CD4-positive, alpha-beta T cell (primary cell): ENCODE results near the gene VSTM1. TPM values are rescaled to one million over a fixed set of nuclear protein-coding genes. Genes with fewer than 3 reads are reported as not detected.
"Not testable (repeated sequence)": the region's sequence is repeated elsewhere in the genome, so short reads cannot be mapped to it uniquely, and the experiment has no call there.

ENCODE experiments used
- ATAC-seq: fragments of 200-7000 bp; cut with Tn5 transposase; one replicate; pipeline ENCODE4 v1.10.0; 2022; ENCODE audit warnings: mild to moderate bottlenecking; ENCODE audit not compliant: poor library complexity
- CTCF ChIA-PET: fragments of 350-600 bp; sonication (Branson Sonifier 250); formaldehyde crosslinking; loops from one replicate; lab custom pipeline; 2021; ENCODE audit warnings: antibody characterized with exemption, inconsistent platforms; lab: Charles Lee
- POLR2A ChIA-PET: fragments of 350-600 bp; sonication (Branson Sonifier 250); formaldehyde crosslinking; loops from one replicate; lab custom pipeline; 2021; ENCODE audit warnings: antibody characterized with exemption, inconsistent platforms; lab: Charles Lee
- DNase-seq, 14 experiments: peaks; one replicate each; pipeline ENCODE4 v3.0.0-alpha.2; 2013 to 2020; ENCODE audit warnings: mixed read lengths in 2 of 14
- H3K27ac ChIP-seq, 2 donors: one replicate each; pipeline versions ENCODE4 v1.5.1 to v1.7.0; 2013; ENCODE audit warnings: low read length in 2 of 2, low read depth in 1 of 2, mild to moderate bottlenecking in 1 of 2
- H3K27me3 ChIP-seq, 2 experiments: 1 replicate in 1 of 2; 2 replicates in 1 of 2; pipeline versions ENCODE4 v1.6.1 to v1.7.0; 2013; ENCODE audit warnings: low read length in 2 of 2, control low read depth in 1 of 2, mild to moderate bottlenecking in 1 of 2, moderate library complexity in 1 of 2; ENCODE audit not compliant: insufficient read depth in 2 of 2, control insufficient read depth in 1 of 2
- H3K36me3 ChIP-seq: one replicate; pipeline ENCODE4 v1.6.1; 2013; ENCODE audit warnings: low read length, control low read depth; ENCODE audit not compliant: insufficient read depth
- H3K4me1 ChIP-seq: one replicate; pipeline ENCODE4 v1.6.1; 2013; ENCODE audit warnings: low read length, control low read depth; ENCODE audit not compliant: insufficient read depth
- H3K4me3 ChIP-seq: one replicate; pipeline ENCODE4 v1.5.1; 2013; ENCODE audit warnings: mild to moderate bottlenecking, low read length, moderate library complexity
- H3K9me3 ChIP-seq, 2 experiments: 1 replicate in 1 of 2; 2 replicates in 1 of 2; pipeline versions ENCODE4 v1.6.1 to v1.7.0; 2013; ENCODE audit warnings: low read length in 2 of 2, mild to moderate bottlenecking in 2 of 2, control low read depth in 1 of 2, moderate library complexity in 1 of 2; ENCODE audit not compliant: control insufficient read depth in 1 of 2, insufficient read depth in 1 of 2
- H3K27ac Mint-ChIP-seq: one replicate; pipeline ENCODE4 v1.8.0; 2020; ENCODE audit warnings: mixed read lengths
- H3K27me3 Mint-ChIP-seq: one replicate; pipeline ENCODE4 v1.8.0; 2021; ENCODE audit warnings: mixed read lengths
- H3K36me3 Mint-ChIP-seq: one replicate; pipeline ENCODE4 v1.8.0; 2021; ENCODE audit warnings: low read depth, mixed read lengths
- H3K4me1 Mint-ChIP-seq: one replicate; pipeline ENCODE4 v1.8.0; 2021; ENCODE audit warnings: low read depth, mixed read lengths
- H3K4me3 Mint-ChIP-seq: one replicate; pipeline ENCODE4 v1.8.0; 2020; ENCODE audit warnings: mild to moderate bottlenecking, mixed read lengths
- H3K9me3 Mint-ChIP-seq: one replicate; pipeline ENCODE4 v1.8.0; 2020; ENCODE audit warnings: mixed read lengths
- intact Hi-C, 2 experiments: fragments of 100-400 bp; cut with DNase I in 1 of 2; cut with micrococcal nuclease in 1 of 2; formaldehyde crosslinking; loops; one replicate each; pipeline versions ENCODE4 v1.15.1 to v1.9.0; 2023 to 2025; cut with DNase I, micrococcal nuclease
- total RNA-seq, 174 experiments: library from RNA in 2 of 174; stranded (reverse) in 2 of 174; gene quantifications; one replicate each; pipeline ENCODE4 v1.2.3 and lab custom pipeline; 2021 to 2026
- TF ChIP-seq, protein P1 (sequence below): fragments of 200-600 bp; IDR thresholded peaks from one replicate; pipeline ENCODE4 v1.8.0; 2022; ENCODE audit warnings: antibody characterized with exemption, mild to moderate bottlenecking

VSTM1 gene
- total RNA-seq, 2 experiments from 2014 or later, result not detected

DNA sequence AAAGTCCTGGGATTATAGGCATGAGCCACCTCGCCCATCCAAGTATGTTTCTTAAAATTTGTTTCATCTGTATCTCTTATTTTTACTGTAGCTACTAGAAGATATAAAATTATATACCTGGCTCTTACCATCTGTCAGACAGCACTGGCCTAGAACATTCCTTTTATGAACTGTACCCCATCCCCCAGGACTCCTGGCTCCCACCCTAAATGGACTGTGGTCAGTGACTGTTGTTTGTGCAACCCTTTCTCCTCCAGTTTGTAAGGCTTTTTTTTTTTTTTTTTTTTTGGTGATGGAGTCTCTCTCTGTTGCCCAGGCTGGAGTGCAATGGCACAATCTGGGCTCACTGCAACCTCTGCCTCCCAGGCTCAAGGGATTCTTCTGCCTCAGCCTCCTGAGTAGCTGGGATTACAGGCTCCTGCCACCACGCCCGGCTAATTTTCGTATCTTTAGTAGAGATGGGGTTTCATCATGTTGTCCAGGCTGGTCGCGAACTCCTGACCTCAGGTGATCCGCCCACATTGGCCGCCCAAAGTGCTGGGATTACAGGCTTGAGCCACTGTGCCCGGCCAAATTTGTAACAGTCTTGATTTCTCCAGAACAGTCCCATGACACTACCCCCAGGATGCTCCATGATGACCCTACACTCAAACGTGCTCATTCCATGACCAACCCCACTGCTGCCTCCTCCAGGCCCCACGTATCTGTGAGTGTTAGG, 41.5 kb upstream of the VSTM1 start:
- Histone ChIP-seq H3K4me3 (no peak overlapping the region), H3K4me1 (peaks cover 24% of the 10 kb centered on the region), H3K9me3 (no peaks in the 10 kb centered on the region), H3K27me3 (no peaks in the 10 kb centered on the region), H3K27ac (no peak overlapping the region), H3K36me3 (peaks cover 42% of the 10 kb centered on the region)
- no peaks in the 10 kb centered on the region for H3K27me3 Mint-ChIP-seq
- no peak overlapping the region for H3K27ac Mint-ChIP-seq
- ATAC-seq (no peak), DNase-seq (peak in 1 of 14 experiments; percentile 1)
- TF ChIP-seq, protein P1, sequence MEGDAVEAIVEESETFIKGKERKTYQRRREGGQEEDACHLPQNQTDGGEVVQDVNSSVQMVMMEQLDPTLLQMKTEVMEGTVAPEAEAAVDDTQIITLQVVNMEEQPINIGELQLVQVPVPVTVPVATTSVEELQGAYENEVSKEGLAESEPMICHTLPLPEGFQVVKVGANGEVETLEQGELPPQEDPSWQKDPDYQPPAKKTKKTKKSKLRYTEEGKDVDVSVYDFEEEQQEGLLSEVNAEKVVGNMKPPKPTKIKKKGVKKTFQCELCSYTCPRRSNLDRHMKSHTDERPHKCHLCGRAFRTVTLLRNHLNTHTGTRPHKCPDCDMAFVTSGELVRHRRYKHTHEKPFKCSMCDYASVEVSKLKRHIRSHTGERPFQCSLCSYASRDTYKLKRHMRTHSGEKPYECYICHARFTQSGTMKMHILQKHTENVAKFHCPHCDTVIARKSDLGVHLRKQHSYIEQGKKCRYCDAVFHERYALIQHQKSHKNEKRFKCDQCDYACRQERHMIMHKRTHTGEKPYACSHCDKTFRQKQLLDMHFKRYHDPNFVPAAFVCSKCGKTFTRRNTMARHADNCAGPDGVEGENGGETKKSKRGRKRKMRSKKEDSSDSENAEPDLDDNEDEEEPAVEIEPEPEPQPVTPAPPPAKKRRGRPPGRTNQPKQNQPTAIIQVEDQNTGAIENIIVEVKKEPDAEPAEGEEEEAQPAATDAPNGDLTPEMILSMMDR, result no peak
- ChIA-PET POLR2A (interaction anchor here (1.0 kb wide), 1 partner anchor 85 kb away, joined by 3 read pairs; the partner anchor contains the start of gene MBOAT7), CTCF (no interaction called here)
- intact Hi-C loops, result loop anchor here in 1 of 2 experiments (5.0 to 10.0 kb wide), 4 partner anchors 32 to 580 kb away; partner anchors contain the start of genes CNOT3 and MYADM
- H3K9me3 Mint-ChIP-seq, result no peaks in the 10 kb centered on the region
- peak overlapping the region; percentile 97 for H3K4me3 Mint-ChIP-seq
- peaks cover 44% of the 10 kb centered on the region for H3K36me3 Mint-ChIP-seq
- peaks cover 23% of the 10 kb centered on the region for H3K4me1 Mint-ChIP-seq

DNA sequence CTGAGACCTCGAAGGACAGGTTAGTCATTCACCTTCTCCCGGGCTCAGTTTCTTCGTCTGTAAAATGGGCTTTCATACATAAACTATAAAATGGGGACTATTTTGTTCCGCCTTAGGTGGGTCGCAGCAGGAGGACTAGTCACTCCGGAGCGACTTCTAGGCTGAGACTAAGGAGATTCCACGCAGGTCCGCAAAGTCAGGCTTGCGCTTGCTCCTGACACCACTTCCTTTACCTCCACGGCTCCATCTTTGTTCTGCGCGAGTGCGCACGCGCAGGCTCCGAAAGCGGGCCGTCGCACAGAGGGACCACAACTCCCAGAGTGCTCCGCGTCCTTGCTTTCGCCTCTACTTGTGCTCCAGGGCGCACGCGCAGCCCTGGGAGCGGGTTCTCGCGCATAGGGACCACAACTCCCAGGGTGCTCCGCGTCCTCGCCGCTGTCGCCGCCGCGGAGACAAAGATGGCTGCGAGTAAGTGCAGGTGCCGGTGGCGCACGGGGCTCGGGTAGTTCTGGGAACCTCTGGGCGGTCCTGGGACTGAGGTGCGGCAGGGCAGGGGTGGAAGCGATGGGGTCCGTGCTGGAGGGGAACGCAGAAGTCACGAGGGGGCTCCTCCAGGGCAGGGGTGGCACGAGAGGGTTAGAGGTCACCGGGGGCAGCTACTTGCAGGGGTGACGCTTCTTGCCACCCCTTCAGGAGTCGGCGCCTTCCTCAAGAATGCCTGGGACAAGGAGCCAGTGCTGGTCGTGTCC, 38.9 kb upstream of the VSTM1 start, which contains the start of gene NDUFA3:
Gene NDUFA3, plus strand, starts transcription at position 435 of the 749 bp plus-strand sequence. Its CDS starts 24 bp downstream, at position 459.
- peak within 1 kb of the TSS; percentile 98 for H3K4me3 ChIP-seq
- no peaks in the 10 kb centered on the region for H3K27me3 ChIP-seq
- Mint-ChIP-seq H3K4me1 (peaks cover 23% of the 10 kb centered on the region), H3K9me3 (no peaks in the 10 kb centered on the region), H3K4me3 (peak within 1 kb of the TSS; percentile 97), H3K27ac (peak within 1 kb of the TSS; percentile 82), H3K36me3 (peaks cover 27% of the 10 kb centered on the region), H3K27me3 (no peaks in the 10 kb centered on the region)
- intact Hi-C loops, result loop anchor here (1.0 to 10.0 kb wide), 6 partner anchors 13 to 578 kb away; partner anchors contain the start of genes MYADM (in 2 of the 2), PRPF31 (in 2 of the 2), TFPT (in 2 of the 2) and CNOT3 (in 1 of the 2)
- TF ChIP-seq, protein P1, result no peak
- CTCF ChIA-PET, result interaction anchor here (0.9 kb wide), 1 partner anchor 57 kb away, joined by 3 read pairs; the partner anchor contains the start of gene LENG1
- POLR2A ChIA-PET, result interaction anchor here (0.8 to 2.9 kb wide), 5 partner anchors 13 to 87 kb away, joined by 3 to 24 read pairs (median 3); partner anchors contain the start of genes CNOT3, LENG1, MBOAT7 and PRPF31
- H3K4me1 ChIP-seq, result peaks cover 24% of the 10 kb centered on the region
- peaks cover 20% of the 10 kb centered on the region for H3K36me3 ChIP-seq
- peak within 1 kb of the TSS; percentile 37 to 72 for H3K27ac ChIP-seq
- no peaks in the 10 kb centered on the region for H3K9me3 ChIP-seq
- ATAC-seq, result peak; percentile 99
- DNase-seq, result peak; percentile 93 to 100 (median 98)

DNA sequence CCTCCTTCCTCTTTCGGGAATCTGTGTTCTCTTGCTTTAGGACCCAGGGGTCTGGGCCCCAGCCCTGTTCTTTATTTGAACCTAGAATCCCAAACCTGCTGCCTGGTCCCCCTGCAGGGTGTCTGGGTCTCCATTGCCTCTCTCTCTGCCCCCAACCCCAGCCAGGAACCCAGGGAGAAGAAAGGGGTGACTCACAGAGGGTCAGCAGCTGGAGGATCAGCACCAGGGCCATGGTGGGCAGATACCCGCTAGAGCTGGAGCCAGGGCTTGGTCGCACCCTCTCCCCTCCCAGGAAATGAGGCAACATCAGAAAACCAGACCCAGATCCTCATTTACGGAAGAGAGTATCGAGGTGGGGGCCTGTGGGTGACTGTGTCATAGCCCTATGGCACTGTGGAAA, 36.9 kb upstream of the VSTM1 start, which contains the start of gene OSCAR:
Gene OSCAR, minus strand, starts transcription at position 243 of the 400 bp plus-strand sequence. Its CDS starts 11 bp downstream, at position 232.
- intact Hi-C loops, result loop anchor here in 1 of 2 experiments (5.0 to 10.0 kb wide), 4 partner anchors 37 to 576 kb away; partner anchors contain the start of genes CNOT3 and MYADM
- peak within 1 kb of the TSS; percentile 62 for H3K4me3 Mint-ChIP-seq
- no peaks in the 10 kb centered on the region for H3K9me3 Mint-ChIP-seq

DNA sequence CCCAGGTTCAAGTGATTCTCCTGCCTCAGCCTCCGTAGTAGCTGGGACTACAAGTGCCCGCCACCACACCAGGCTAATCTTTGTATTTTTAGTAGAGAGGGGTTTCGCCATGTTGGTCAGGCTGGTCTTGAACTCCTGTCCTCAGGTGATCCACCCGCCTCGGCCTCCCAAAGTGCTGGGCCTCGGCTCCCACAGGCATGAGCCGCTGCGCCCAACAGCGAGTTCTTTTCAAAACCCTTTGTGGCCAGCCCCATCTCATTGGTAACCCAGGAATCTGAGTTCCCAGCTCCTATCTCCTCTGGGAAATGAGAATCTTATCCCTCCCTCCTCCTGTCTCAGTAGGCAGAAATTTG, 36.2 kb upstream of the VSTM1 start:
- H3K4me3 Mint-ChIP-seq, DNase-seq, H3K9me3 ChIP-seq, POLR2A ChIA-PET, H3K36me3 ChIP-seq, H3K27ac ChIP-seq, H3K36me3 Mint-ChIP-seq, H3K27ac Mint-ChIP-seq, H3K27me3 Mint-ChIP-seq, H3K9me3 Mint-ChIP-seq, ATAC-seq, H3K27me3 ChIP-seq: not testable (repeated sequence)
- CTCF ChIA-PET, result interaction anchor here (1.1 kb wide), 1 partner anchor 37 kb away, joined by 3 read pairs; no protein-coding TSS in a partner anchor
- H3K4me3 ChIP-seq, result peak overlapping the region; percentile 25
- intact Hi-C loops, result loop anchor here in 1 of 2 experiments (5.0 to 10.0 kb wide), 4 partner anchors 37 to 575 kb away; partner anchors contain the start of genes CNOT3 and MYADM
- H3K4me1 ChIP-seq, result peaks cover 41% of the 10 kb centered on the region
- H3K4me1 Mint-ChIP-seq, result peaks cover 30% of the 10 kb centered on the region

More for the DNA sequence above, 36.9 kb upstream of the VSTM1 start, which contains the start of gene OSCAR:
- ChIA-PET CTCF (no interaction called here), POLR2A (interaction anchor here (0.7 kb wide), 1 partner anchor 15 kb away, joined by 3 read pairs; the partner anchor contains the start of genes PRPF31 and TFPT)
- H3K4me1 ChIP-seq, result peaks cover 34% of the 10 kb centered on the region
- H3K27me3 ChIP-seq, result peaks cover under 1% of the 10 kb centered on the region in 2 experiments
- Mint-ChIP-seq H3K36me3 (peaks cover 7% of the 10 kb centered on the region), H3K27ac (peak within 1 kb of the TSS; percentile 16), H3K4me1 (peaks cover 31% of the 10 kb centered on the region), H3K27me3 (peaks cover 6% of the 10 kb centered on the region)
- H3K36me3 ChIP-seq, result peaks cover 3% of the 10 kb centered on the region
- peak within 1 kb of the TSS; percentile 25 for H3K4me3 ChIP-seq
- TF ChIP-seq, protein P1, result no peak
- DNase-seq (peak in 3 of 14 experiments; percentile 20 to 70 (median 60)), ATAC-seq (no peak)
- no peak within 1 kb of the TSS for H3K27ac ChIP-seq
- H3K9me3 ChIP-seq, result no peaks in the 10 kb centered on the region
